ENCODE results near the gene PLXDC1. TPM values are rescaled to one million over a fixed set of nuclear protein-coding genes. Genes with fewer than 3 reads are reported as not detected.
"Not testable (repeated sequence)": the region's sequence is repeated elsewhere in the genome, so short reads cannot be mapped to it uniquely, and the experiment has no call there.

The PLXDC1 gene
- total RNA-seq, 4 donors from 2014 or later = 1.8 to 13.4 (median 6.4) TPM

DNA sequence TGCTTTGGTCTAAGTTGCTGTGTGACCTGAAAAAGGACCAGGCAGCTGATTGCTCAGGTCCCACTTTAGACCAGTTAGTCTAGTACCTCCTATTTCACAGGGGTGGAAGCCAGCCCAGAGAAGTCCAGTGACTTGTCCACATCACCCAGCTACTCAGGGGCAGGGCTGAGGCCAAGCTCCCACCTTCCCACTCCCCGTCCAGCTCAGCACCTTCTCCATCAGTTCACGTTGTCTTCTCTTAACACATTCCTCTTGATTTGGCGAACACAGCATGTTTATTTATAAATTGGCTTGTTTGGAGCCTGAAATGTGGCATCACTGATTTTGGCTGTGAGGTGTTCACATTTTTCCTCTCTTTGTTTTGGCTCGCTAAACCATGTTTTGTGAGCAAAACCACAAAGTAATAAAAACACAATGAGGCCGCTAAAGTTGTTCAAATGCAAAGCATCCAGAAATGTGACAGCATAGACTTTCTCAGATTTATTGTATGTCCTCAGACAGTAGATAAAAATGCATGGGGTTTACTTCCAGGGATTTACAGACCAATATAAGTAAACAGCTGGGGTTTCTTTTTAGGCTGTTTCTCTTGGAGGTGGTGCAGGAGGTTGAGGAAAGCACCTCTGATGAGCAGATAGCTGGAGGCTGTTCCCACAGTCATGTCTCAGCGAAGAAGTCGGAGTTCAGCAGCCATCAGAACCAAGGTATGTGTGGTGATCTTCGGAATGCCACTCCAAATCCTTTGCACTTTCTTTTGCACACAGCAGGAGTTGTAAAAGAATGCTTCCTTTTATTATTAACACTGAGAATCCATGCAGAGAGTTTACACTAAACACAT, 88.4 kb downstream of the PLXDC1 start:
- Histone ChIP-seq H3K27me3 (no peaks in the 10 kb centered on the region), H3K36me3 (no peaks in the 10 kb centered on the region), H3K4me1 (no peaks in the 10 kb centered on the region), H3K9me3 (no peaks in the 10 kb centered on the region), H3K4me3 (replicated peaks in 1 of 3) (no peak overlapping the region), H3K27ac (no peak overlapping the region)
- WGBS, 2 donors = 58 to 77% methylated on average over 8 of the region's 8 CpGs
- TF ChIP-seq, protein P1, sequence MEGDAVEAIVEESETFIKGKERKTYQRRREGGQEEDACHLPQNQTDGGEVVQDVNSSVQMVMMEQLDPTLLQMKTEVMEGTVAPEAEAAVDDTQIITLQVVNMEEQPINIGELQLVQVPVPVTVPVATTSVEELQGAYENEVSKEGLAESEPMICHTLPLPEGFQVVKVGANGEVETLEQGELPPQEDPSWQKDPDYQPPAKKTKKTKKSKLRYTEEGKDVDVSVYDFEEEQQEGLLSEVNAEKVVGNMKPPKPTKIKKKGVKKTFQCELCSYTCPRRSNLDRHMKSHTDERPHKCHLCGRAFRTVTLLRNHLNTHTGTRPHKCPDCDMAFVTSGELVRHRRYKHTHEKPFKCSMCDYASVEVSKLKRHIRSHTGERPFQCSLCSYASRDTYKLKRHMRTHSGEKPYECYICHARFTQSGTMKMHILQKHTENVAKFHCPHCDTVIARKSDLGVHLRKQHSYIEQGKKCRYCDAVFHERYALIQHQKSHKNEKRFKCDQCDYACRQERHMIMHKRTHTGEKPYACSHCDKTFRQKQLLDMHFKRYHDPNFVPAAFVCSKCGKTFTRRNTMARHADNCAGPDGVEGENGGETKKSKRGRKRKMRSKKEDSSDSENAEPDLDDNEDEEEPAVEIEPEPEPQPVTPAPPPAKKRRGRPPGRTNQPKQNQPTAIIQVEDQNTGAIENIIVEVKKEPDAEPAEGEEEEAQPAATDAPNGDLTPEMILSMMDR (IDR thresholded peaks at IDR 0.05) = no peak
- no peak for TF ChIP-seq POLR2A (IDR thresholded peaks at IDR 0.05)
- intact Hi-C loops (cut with DNase I) = loop anchor here (10.0 kb wide), 1 partner anchor 172 kb away; no protein-coding TSS in a partner anchor
- DNase-seq = no peak

DNA sequence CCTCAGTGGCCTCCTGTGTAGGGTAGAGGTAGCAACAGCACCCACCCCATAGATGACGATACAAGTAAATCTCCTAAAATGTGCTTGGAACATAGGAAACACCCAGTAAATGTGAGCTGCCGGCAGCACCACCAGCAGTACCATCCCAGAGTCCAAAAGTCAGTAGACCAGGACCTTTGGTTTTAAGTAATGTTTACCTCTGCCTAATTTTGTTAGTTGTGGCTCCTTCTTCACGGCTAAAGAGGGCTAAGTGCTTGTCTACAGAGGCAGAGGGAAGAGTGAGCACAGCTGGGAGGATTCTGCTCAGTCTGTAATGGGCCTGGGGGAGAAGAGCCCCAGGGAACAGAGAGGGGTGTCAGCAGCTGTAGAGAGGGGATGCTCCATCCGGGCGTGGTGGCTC, 92.9 kb downstream of the PLXDC1 start:
- Histone ChIP-seq H3K4me1 (no peaks in the 10 kb centered on the region), H3K9me3 (no peaks in the 10 kb centered on the region), H3K4me3 (replicated peaks in 1 of 3) (no peak overlapping the region), H3K27me3 (no peaks in the 10 kb centered on the region), H3K36me3 (no peaks in the 10 kb centered on the region), H3K27ac (no peak overlapping the region)
- 70 to 74% methylated on average over 5 of the region's 5 CpGs for WGBS, 2 donors
- TF ChIP-seq POLR2A (IDR thresholded peaks at IDR 0.05) = no peak
- TF ChIP-seq, protein P1 (IDR thresholded peaks at IDR 0.05) = no peak
- no peak for DNase-seq
- intact Hi-C loops (cut with DNase I) = loop anchor here (10.0 kb wide), 1 partner anchor 74 kb away; no protein-coding TSS in a partner anchor

DNA sequence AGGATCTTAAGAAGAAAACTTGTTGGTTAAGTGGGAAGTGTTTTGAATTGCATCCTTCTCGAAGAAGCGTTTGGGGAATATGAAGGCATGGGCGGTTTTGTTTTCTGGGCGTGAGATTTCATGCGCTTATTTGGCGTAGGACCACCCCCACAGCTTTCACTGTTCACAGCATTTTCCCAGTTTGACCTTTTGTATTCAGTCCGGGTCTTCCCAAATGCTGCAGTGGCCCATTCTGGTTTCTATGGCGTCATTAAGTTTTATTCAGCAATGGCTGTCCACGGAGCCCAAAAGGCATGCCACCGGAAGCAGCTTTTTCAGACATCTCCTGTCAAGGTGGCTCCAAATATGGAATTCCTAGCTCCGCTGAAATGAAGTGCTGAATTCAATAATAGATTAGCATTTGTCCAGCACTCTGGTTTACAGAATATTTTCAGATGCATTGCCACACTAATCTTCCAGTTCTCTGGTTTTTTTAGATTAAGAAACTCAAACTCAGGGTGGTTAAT, 93.7 kb downstream of the PLXDC1 start:
- intact Hi-C loops (cut with DNase I) = loop anchor here (10.0 kb wide), 1 partner anchor 73 kb away; no protein-coding TSS in a partner anchor
- H3K36me3 ChIP-seq = no peaks in the 10 kb centered on the region
- H3K27me3 ChIP-seq = no peaks in the 10 kb centered on the region
- H3K4me3 ChIP-seq (replicated peaks in 1 of 3) = no peak overlapping the region
- H3K4me1 ChIP-seq = no peaks in the 10 kb centered on the region
- WGBS, 2 donors = 43 to 60% methylated on average over 11 of the region's 11 CpGs
- TF ChIP-seq POLR2A (IDR thresholded peaks at IDR 0.05) = no peak
- TF ChIP-seq, protein P1 (IDR thresholded peaks at IDR 0.05) = no peak
- no peak overlapping the region for H3K27ac ChIP-seq
- DNase-seq = no peak
- H3K9me3 ChIP-seq = no peaks in the 10 kb centered on the region

DNA sequence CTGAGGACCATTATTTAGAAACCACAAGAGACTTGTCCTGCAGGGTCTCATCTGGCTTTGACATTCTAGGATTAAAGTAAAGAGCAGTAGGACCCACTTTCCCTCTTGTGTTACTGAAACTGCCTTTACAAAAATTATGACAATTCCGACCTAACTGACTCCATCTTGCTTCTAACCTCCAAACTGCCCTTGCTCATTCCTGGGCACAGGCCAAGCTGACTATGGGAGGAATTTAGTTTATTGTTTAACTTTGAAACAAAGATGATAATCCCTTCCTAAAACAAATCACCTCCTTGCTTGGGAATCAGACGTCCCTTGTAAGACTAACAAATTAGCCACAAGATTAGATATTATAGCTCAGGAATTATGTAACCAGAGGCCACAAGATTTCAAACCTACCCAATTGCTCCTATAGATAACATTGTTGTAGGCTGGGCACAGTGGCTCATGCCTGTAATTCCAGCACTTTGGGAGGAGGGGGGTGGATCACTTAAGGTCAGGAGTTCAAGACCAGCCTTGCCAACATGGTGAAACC, 97.3 kb downstream of the PLXDC1 start:
- no peak for TF ChIP-seq POLR2A (IDR thresholded peaks at IDR 0.05)
- TF ChIP-seq, protein P1 (IDR thresholded peaks at IDR 0.05) = no peak
- intact Hi-C loops (cut with DNase I) = loop anchor here (10.0 kb wide), 1 partner anchor 69 kb away; no protein-coding TSS in a partner anchor
- 40 to 79% methylated on average over 2 of the region's 2 CpGs for WGBS, 2 donors
- Histone ChIP-seq H3K36me3 (no peaks in the 10 kb centered on the region), H3K4me3 (replicated peaks in 1 of 3) (no peak overlapping the region), H3K9me3 (no peaks in the 10 kb centered on the region), H3K4me1 (no peaks in the 10 kb centered on the region), H3K27me3 (no peaks in the 10 kb centered on the region), H3K27ac (no peak overlapping the region)
- no peak for DNase-seq

GRCh38 chr17:39052423-39052822, 99.0 kb downstream of the PLXDC1 start:
- intact Hi-C loops (cut with DNase I) = loop anchor here (10.0 kb wide), 1 partner anchor 68 kb away; no protein-coding TSS in a partner anchor
- DNase-seq; H3K9me3 ChIP-seq; H3K4me3 ChIP-seq (replicated peaks in 1 of 3); H3K27me3 ChIP-seq; H3K27ac ChIP-seq; H3K4me1 ChIP-seq; H3K36me3 ChIP-seq: not testable (repeated sequence)
- WGBS, 2 donors = 85 to 92% methylated on average over 3 of the region's 3 CpGs
